MCF 10A (cell line): Measurements from ENCODE around the gene LGSN. TPM values are rescaled to one million over a fixed set of nuclear protein-coding genes. Genes with fewer than 3 reads are reported as not detected.

ENCODE experiments used
- BruUV-seq: library from RNA; stranded (reverse); fragments of 400-500 nt; replicated peaks from 2 replicates; lab custom pipeline; 2021; lab: Mats Ljungman, UMichigan
- CTCF ChIA-PET: fragments of 300-600 bp; sonication (Branson Sonifier 250); formaldehyde crosslinking; extraction: SDS; loops from one replicate; lab custom pipeline; 2021; ENCODE audit warnings: antibody characterized with exemption, inconsistent platforms; lab: Yijun Ruan, JAX
- POLR2A ChIA-PET: fragments of 300-600, 350-650 bp; sonication (Branson Sonifier 250); formaldehyde crosslinking; extraction: SDS; loops from one replicate; lab custom pipeline; 2020; ENCODE audit warnings: antibody characterized with exemption, inconsistent platforms; lab: Yijun Ruan, JAX
- DNase-seq: peaks from one replicate; pipeline ENCODE4 v3.0.0-alpha.2; 2018; ENCODE audit not compliant: unreplicated experiment
- H3K27ac Mint-ChIP-seq: one replicate; pipeline ENCODE4 v1.8.0; 2022; ENCODE audit warnings: mild to moderate bottlenecking, low read depth, mixed read lengths; ENCODE audit not compliant: unreplicated experiment
- H3K27me3 Mint-ChIP-seq: one replicate; pipeline ENCODE4 v1.8.0; 2022; ENCODE audit warnings: mixed read lengths; ENCODE audit not compliant: insufficient read depth, unreplicated experiment
- H3K36me3 Mint-ChIP-seq: one replicate; pipeline ENCODE4 v1.8.0; 2022; ENCODE audit warnings: mild to moderate bottlenecking, moderate library complexity, mixed read lengths; ENCODE audit not compliant: insufficient read depth, unreplicated experiment
- H3K4me1 Mint-ChIP-seq: one replicate; pipeline ENCODE4 v1.8.0; 2022; ENCODE audit warnings: mixed read lengths; ENCODE audit not compliant: insufficient read depth, unreplicated experiment
- H3K4me3 Mint-ChIP-seq: one replicate; pipeline ENCODE4 v1.8.0; 2022; ENCODE audit warnings: mild to moderate bottlenecking, moderate library complexity, mixed read lengths; ENCODE audit not compliant: unreplicated experiment
- H3K9me3 Mint-ChIP-seq: one replicate; pipeline ENCODE4 v1.8.0; 2022; ENCODE audit warnings: mixed read lengths; ENCODE audit not compliant: unreplicated experiment
- CTCF ChIP-seq: fragments of 200-600 bp; IDR thresholded peaks from one replicate; pipeline ENCODE4 v1.8.0; 2022; ENCODE audit warnings: antibody characterized with exemption, mild to moderate bottlenecking; ENCODE audit not compliant: unreplicated experiment
- intact Hi-C: fragments of 100-400 bp; cut with micrococcal nuclease; formaldehyde crosslinking; loops from 2 replicates; pipeline ENCODE4 v1.14.1; 2022
- total RNA-seq: library from RNA; stranded (reverse); gene quantifications from 2 replicates; pipeline ENCODE4 v1.2.3, GENCODE V29; 2022

LGSN gene
- total RNA-seq, 1 experiment from 2014 or later: not detected

- CTCF ChIA-PET: interaction anchor here (0.5 to 1.7 kb wide), 5 partner anchors 9 to 347 kb away, joined by 3 to 6 read pairs (median 3); no protein-coding TSS in a partner anchor
- Mint-ChIP-seq H3K9me3 (no peaks in the 10 kb centered on the region), H3K27me3 (no peaks in the 10 kb centered on the region), H3K4me1 (no peaks in the 10 kb centered on the region), H3K36me3 (no peaks in the 10 kb centered on the region), H3K27ac (no peak overlapping the region), H3K4me3 (no peak overlapping the region)
- DNase-seq: no peak
- no peak for TF ChIP-seq CTCF
- intact Hi-C loops: no loop called here
- BruUV-seq: no TSS peak
- POLR2A ChIA-PET: no interaction called here
Measured at GRCh38 chr6:63263444-63263843, 56.3 kb downstream of the LGSN start.

GRCh38 chr6:63261820-63262219, 58.0 kb downstream of the LGSN start:
- no peak for DNase-seq
- no TSS peak for BruUV-seq
- TF ChIP-seq CTCF: no peak
- Mint-ChIP-seq H3K4me1 (no peaks in the 10 kb centered on the region), H3K4me3 (no peak overlapping the region), H3K27ac (no peak overlapping the region), H3K9me3 (no peaks in the 10 kb centered on the region), H3K36me3 (no peaks in the 10 kb centered on the region), H3K27me3 (no peaks in the 10 kb centered on the region)
- CTCF ChIA-PET: interaction anchor here (0.6 kb wide), 1 partner anchor 1461 kb away, joined by 3 read pairs; no protein-coding TSS in a partner anchor
- POLR2A ChIA-PET: no interaction called here
- intact Hi-C loops: no loop called here

GRCh38 chr6:63259153-63259552, 60.6 kb downstream of the LGSN start:
- peaks cover 5% of the 10 kb centered on the region for H3K9me3 Mint-ChIP-seq
- H3K36me3 Mint-ChIP-seq: no peaks in the 10 kb centered on the region
- CTCF ChIA-PET: interaction anchor here (0.9 kb wide), 1 partner anchor 13 kb away, joined by 3 read pairs; no protein-coding TSS in a partner anchor
- H3K27me3 Mint-ChIP-seq: no peaks in the 10 kb centered on the region
- BruUV-seq: no TSS peak
- no peak overlapping the region for H3K27ac Mint-ChIP-seq
- H3K4me1 Mint-ChIP-seq: no peaks in the 10 kb centered on the region
- peak; percentile 7 for DNase-seq
- TF ChIP-seq CTCF: no peak
- H3K4me3 Mint-ChIP-seq: no peak overlapping the region
- POLR2A ChIA-PET: no interaction called here
- intact Hi-C loops: no loop called here

GRCh38 chr6:63249875-63250482, 69.8 kb downstream of the LGSN start:
- Mint-ChIP-seq H3K4me3 (no peak overlapping the region), H3K36me3 (no peaks in the 10 kb centered on the region), H3K4me1 (peaks cover 5% of the 10 kb centered on the region), H3K27ac (no peak overlapping the region), H3K27me3 (no peaks in the 10 kb centered on the region), H3K9me3 (peaks cover 7% of the 10 kb centered on the region)
- intact Hi-C loops: no loop called here
- CTCF ChIA-PET: interaction anchor here (0.6 kb wide), 1 partner anchor 1538 kb away, joined by 3 read pairs; no protein-coding TSS in a partner anchor
- no peak for TF ChIP-seq CTCF
- BruUV-seq: no TSS peak
- POLR2A ChIA-PET: no interaction called here
- DNase-seq: no peak
